Measurements from ENCODE around the gene TECPR2.

TECPR2 gene

DNA sequence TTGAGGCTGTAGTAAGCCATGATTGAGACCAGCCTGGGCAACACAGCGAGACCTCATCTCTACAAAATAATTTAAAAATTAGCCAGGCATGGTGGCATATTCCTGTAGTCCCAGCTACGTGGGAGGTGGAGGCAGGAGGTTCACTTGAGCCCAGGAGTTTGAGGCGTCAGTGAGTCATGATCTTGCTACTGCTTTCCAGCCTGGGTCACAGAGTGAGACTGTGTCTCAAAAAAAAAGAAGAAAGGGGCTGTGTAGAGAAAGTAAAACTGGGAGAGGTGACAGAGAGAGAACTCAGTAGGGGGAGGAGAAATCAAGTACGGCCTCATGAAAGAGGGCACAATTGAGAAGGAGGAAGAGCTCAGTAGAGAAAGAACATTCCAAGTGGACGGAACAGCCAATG lies 12.4 kb downstream of the TECPR2 start:
- no peak overlapping the region for H4K12ac ChIP-seq (ENCODE audit: low read depth, low read length)
- no peak overlapping the region for H2AFZ ChIP-seq (ENCODE audit: insufficient read depth, low read length, poor library complexity)
- H4K91ac ChIP-seq (ENCODE audit: low read depth, low read length) = no peak overlapping the region
- no peak overlapping the region for H2AK5ac ChIP-seq (ENCODE audit: low read length)
- no peak for DNase-seq
- H3K79me1 ChIP-seq (ENCODE audit: low read length) = no peaks in the 10 kb centered on the region
- no peaks in the 10 kb centered on the region for H3K27me3 ChIP-seq (ENCODE audit: insufficient read depth, low read length)
- H3K27ac ChIP-seq (ENCODE audit: low read depth, low read length) = no peak overlapping the region
- no peak overlapping the region for H3K14ac ChIP-seq (ENCODE audit: low read length)
- no peaks in the 10 kb centered on the region for H3K9me3 ChIP-seq (ENCODE audit: insufficient read depth, low read depth, low read length)
- no peak overlapping the region for H3K4ac ChIP-seq (ENCODE audit: low read depth, low read length)
- H3K4me2 ChIP-seq (ENCODE audit: low read length) = no peak overlapping the region
- no peak overlapping the region for H3K4me3 ChIP-seq (ENCODE audit: low read depth, low read length)
- peaks cover 4 to 9% of the 10 kb centered on the region in 2 experiments for H3K36me3 ChIP-seq (ENCODE audit: control insufficient read depth in 1 of 2, insufficient read depth in 2 of 2, low read length in 2 of 2)
- H3K4me1 ChIP-seq (ENCODE audit: control insufficient read depth in 1 of 2, insufficient read depth in 2 of 2, low read length in 2 of 2) = no peaks in the 10 kb centered on the region
- no peak overlapping the region for H2BK120ac ChIP-seq (ENCODE audit: insufficient read depth, low read length, poor library complexity)
- H3K79me2 ChIP-seq (ENCODE audit: control insufficient read depth, insufficient read depth, low read length, poor library complexity) = no peaks in the 10 kb centered on the region
- no peak overlapping the region for H4K8ac ChIP-seq (ENCODE audit: low read depth, low read length)
- no peak overlapping the region for H3K9ac ChIP-seq (ENCODE audit: low read length)
- no CpG with 5 or more reads among the region's 5 CpGs for WGBS (ENCODE audit: extremely low coverage, insufficient coverage, insufficient read length)
- no peak overlapping the region for H2BK12ac ChIP-seq (ENCODE audit: low read length)
- no peak overlapping the region for H3K18ac ChIP-seq (ENCODE audit: low read length)
- H3K23ac ChIP-seq (ENCODE audit: low read length) = no peak overlapping the region
- H2BK5ac ChIP-seq (ENCODE audit: low read depth, low read length, poor library complexity) = no peak overlapping the region

DNA sequence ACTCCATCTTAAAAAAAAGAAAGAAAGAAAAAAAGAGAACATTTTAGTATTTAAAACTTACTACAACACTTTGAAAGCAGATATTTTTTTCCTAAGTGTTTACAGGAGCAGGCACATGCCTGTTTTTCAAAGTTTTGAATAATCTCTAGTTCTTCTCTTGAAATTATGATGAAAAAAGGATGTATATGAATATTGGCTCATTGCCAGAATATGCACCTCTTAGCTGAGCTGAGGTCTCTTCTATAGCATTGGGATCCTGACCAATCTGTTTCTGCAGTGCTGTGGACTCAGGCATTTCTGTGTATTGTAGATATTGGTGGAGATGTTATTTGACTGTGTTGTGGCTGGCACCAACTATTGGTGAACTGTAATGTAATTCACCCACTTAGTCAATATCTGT lies 15.0 kb downstream of the TECPR2 start:
- no peak for DNase-seq
- Histone ChIP-seq H3K4ac (ENCODE audit: low read depth, low read length) (no peak overlapping the region), H3K14ac (ENCODE audit: low read length) (no peak overlapping the region), H3K4me3 (ENCODE audit: low read depth, low read length) (no peak overlapping the region), H3K23ac (ENCODE audit: low read length) (no peak overlapping the region), H3K4me2 (ENCODE audit: low read length) (no peak overlapping the region), H3K18ac (ENCODE audit: low read length) (no peak overlapping the region), H2BK12ac (ENCODE audit: low read length) (no peak overlapping the region), H3K27ac (ENCODE audit: low read depth, low read length) (no peak overlapping the region), H4K8ac (ENCODE audit: low read depth, low read length) (no peak overlapping the region), H2BK120ac (ENCODE audit: insufficient read depth, low read length, poor library complexity) (no peak overlapping the region), H4K12ac (ENCODE audit: low read depth, low read length) (no peak overlapping the region), H2AFZ (ENCODE audit: insufficient read depth, low read length, poor library complexity) (no peak overlapping the region), H4K91ac (ENCODE audit: low read depth, low read length) (no peak overlapping the region), H3K9ac (ENCODE audit: low read length) (no peak overlapping the region), H3K9me3 (ENCODE audit: insufficient read depth, low read depth, low read length) (no peaks in the 10 kb centered on the region), H3K36me3 (ENCODE audit: control insufficient read depth in 1 of 2, insufficient read depth in 2 of 2, low read length in 2 of 2) (peaks cover 7 to 9% of the 10 kb centered on the region in 2 experiments), H2BK5ac (ENCODE audit: low read depth, low read length, poor library complexity) (no peak overlapping the region), H3K79me1 (ENCODE audit: low read length) (no peaks in the 10 kb centered on the region), H2AK5ac (ENCODE audit: low read length) (no peak overlapping the region), H3K4me1 (ENCODE audit: control insufficient read depth in 1 of 2, insufficient read depth in 2 of 2, low read length in 2 of 2) (no peaks in the 10 kb centered on the region), H3K79me2 (ENCODE audit: control insufficient read depth, insufficient read depth, low read length, poor library complexity) (no peaks in the 10 kb centered on the region), H3K27me3 (ENCODE audit: insufficient read depth, low read length) (no peaks in the 10 kb centered on the region)

DNA sequence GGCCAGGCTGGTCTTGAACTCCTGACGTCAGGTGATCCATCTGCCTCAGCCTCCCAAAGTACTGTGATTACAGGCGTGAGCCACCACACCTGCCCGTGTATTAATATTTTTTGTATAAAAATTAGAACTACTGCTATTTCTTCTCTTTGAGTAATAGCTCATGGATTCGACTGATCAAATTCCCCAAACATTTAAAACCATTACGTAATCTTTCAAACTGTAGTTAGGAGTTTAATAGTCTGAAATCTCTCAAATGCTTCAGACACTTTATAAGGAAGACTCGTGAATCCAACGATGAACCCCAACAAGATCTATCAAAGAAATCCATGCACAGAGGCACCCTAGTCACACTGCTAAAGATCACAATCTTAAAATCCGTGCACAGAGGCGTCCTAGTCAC lies 16.1 kb downstream of the TECPR2 start:
- no peak for DNase-seq
- WGBS (ENCODE audit: extremely low coverage, insufficient coverage, insufficient read length) = no CpG with 5 or more reads among the region's 9 CpGs
- Histone ChIP-seq H3K4ac (ENCODE audit: low read depth, low read length) (no peak overlapping the region), H2BK120ac (ENCODE audit: insufficient read depth, low read length, poor library complexity) (no peak overlapping the region), H3K27me3 (ENCODE audit: insufficient read depth, low read length) (no peaks in the 10 kb centered on the region), H3K79me2 (ENCODE audit: control insufficient read depth, insufficient read depth, low read length, poor library complexity) (no peaks in the 10 kb centered on the region), H3K9ac (ENCODE audit: low read length) (no peak overlapping the region), H3K14ac (ENCODE audit: low read length) (no peak overlapping the region), H4K8ac (ENCODE audit: low read depth, low read length) (no peak overlapping the region), H2BK5ac (ENCODE audit: low read depth, low read length, poor library complexity) (no peak overlapping the region), H4K91ac (ENCODE audit: low read depth, low read length) (no peak overlapping the region), H2AFZ (ENCODE audit: insufficient read depth, low read length, poor library complexity) (no peak overlapping the region), H2BK12ac (ENCODE audit: low read length) (no peak overlapping the region), H4K12ac (ENCODE audit: low read depth, low read length) (no peak overlapping the region), H3K4me2 (ENCODE audit: low read length) (no peak overlapping the region), H3K4me3 (ENCODE audit: low read depth, low read length) (no peak overlapping the region), H3K27ac (ENCODE audit: low read depth, low read length) (no peak overlapping the region), H2AK5ac (ENCODE audit: low read length) (no peak overlapping the region), H3K79me1 (ENCODE audit: low read length) (no peaks in the 10 kb centered on the region), H3K18ac (ENCODE audit: low read length) (no peak overlapping the region), H3K23ac (ENCODE audit: low read length) (no peak overlapping the region), H3K36me3 (ENCODE audit: control insufficient read depth in 1 of 2, insufficient read depth in 2 of 2, low read length in 2 of 2) (peaks cover 9% of the 10 kb centered on the region in 2 experiments), H3K9me3 (ENCODE audit: insufficient read depth, low read depth, low read length) (no peaks in the 10 kb centered on the region), H3K4me1 (ENCODE audit: control insufficient read depth in 1 of 2, insufficient read depth in 2 of 2, low read length in 2 of 2) (no peaks in the 10 kb centered on the region)

DNA sequence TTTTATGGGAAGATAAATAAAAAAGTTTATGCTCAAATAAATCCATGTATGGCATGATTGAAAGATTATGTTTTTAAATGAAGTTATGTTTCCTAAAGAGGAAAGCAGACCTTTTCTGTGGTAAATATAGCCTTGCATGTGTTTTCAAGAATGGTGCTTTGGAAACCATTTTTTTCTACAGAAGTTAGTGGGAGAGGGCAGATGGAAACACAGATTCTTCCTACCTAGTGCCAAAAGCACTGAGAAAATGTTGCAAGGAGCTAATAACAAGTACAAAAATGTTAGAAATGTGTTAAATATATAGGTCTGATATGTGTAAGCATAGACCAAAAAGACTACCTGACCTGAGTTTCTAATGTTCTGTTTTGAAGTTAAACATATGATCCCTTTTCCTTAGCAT lies 24.3 kb downstream of the TECPR2 start:
- Histone ChIP-seq H3K79me2 (ENCODE audit: control insufficient read depth, insufficient read depth, low read length, poor library complexity) (no peaks in the 10 kb centered on the region), H3K4me3 (ENCODE audit: low read depth, low read length) (no peak overlapping the region), H3K27me3 (ENCODE audit: insufficient read depth, low read length) (no peaks in the 10 kb centered on the region), H4K91ac (ENCODE audit: low read depth, low read length) (no peak overlapping the region), H3K36me3 (ENCODE audit: control insufficient read depth in 1 of 2, insufficient read depth in 2 of 2, low read length in 2 of 2) (peaks cover 0 to 2% of the 10 kb centered on the region in 2 experiments), H3K9ac (ENCODE audit: low read length) (no peak overlapping the region), H2BK12ac (ENCODE audit: low read length) (no peak overlapping the region), H2AK5ac (ENCODE audit: low read length) (no peak overlapping the region), H2AFZ (ENCODE audit: insufficient read depth, low read length, poor library complexity) (no peak overlapping the region), H2BK120ac (ENCODE audit: insufficient read depth, low read length, poor library complexity) (no peak overlapping the region), H3K23ac (ENCODE audit: low read length) (no peak overlapping the region), H3K4me1 (ENCODE audit: control insufficient read depth in 1 of 2, insufficient read depth in 2 of 2, low read length in 2 of 2) (no peaks in the 10 kb centered on the region), H3K4me2 (ENCODE audit: low read length) (no peak overlapping the region), H3K27ac (ENCODE audit: low read depth, low read length) (no peak overlapping the region), H3K4ac (ENCODE audit: low read depth, low read length) (no peak overlapping the region), H3K79me1 (ENCODE audit: low read length) (no peaks in the 10 kb centered on the region), H4K8ac (ENCODE audit: low read depth, low read length) (no peak overlapping the region), H4K12ac (ENCODE audit: low read depth, low read length) (no peak overlapping the region), H3K14ac (ENCODE audit: low read length) (no peak overlapping the region), H3K18ac (ENCODE audit: low read length) (no peak overlapping the region), H3K9me3 (ENCODE audit: insufficient read depth, low read depth, low read length) (no peaks in the 10 kb centered on the region), H2BK5ac (ENCODE audit: low read depth, low read length, poor library complexity) (no peak overlapping the region)
- peak in 1 of 2 donors; percentile 8 for DNase-seq

DNA sequence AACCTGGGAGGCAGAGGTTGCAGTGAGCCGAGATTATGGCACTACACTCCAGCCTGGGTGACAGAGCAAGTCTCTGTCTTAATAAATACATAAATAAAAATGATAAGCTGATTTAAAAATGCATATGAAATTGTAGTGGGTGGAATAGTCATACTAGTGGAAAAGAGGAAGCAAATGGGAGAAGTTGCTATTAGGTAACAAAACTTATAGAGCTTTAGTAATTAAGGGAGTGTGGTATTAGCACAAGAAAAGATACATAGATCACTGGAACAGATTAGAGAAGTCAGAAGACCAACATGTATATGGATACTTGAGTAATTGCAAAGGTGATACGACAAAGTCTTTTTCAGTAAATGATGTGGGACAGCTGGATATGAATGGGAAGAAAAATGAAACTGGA lies 26.5 kb downstream of the TECPR2 start:
- Histone ChIP-seq H3K27ac (ENCODE audit: low read depth, low read length) (no peak overlapping the region), H3K18ac (ENCODE audit: low read length) (no peak overlapping the region), H3K9ac (ENCODE audit: low read length) (no peak overlapping the region), H4K12ac (ENCODE audit: low read depth, low read length) (no peak overlapping the region), H4K8ac (ENCODE audit: low read depth, low read length) (no peak overlapping the region), H3K36me3 (ENCODE audit: control insufficient read depth in 1 of 2, insufficient read depth in 2 of 2, low read length in 2 of 2) (no peaks in the 10 kb centered on the region), H3K4ac (ENCODE audit: low read depth, low read length) (no peak overlapping the region), H3K23ac (ENCODE audit: low read length) (no peak overlapping the region), H3K79me1 (ENCODE audit: low read length) (no peaks in the 10 kb centered on the region), H3K4me3 (ENCODE audit: low read depth, low read length) (no peak overlapping the region), H4K91ac (ENCODE audit: low read depth, low read length) (no peak overlapping the region), H2BK12ac (ENCODE audit: low read length) (no peak overlapping the region), H3K4me1 (ENCODE audit: control insufficient read depth in 1 of 2, insufficient read depth in 2 of 2, low read length in 2 of 2) (no peaks in the 10 kb centered on the region), H2AFZ (ENCODE audit: insufficient read depth, low read length, poor library complexity) (no peak overlapping the region), H3K9me3 (ENCODE audit: insufficient read depth, low read depth, low read length) (no peaks in the 10 kb centered on the region), H3K4me2 (ENCODE audit: low read length) (no peak overlapping the region), H3K14ac (ENCODE audit: low read length) (no peak overlapping the region), H3K27me3 (ENCODE audit: insufficient read depth, low read length) (no peaks in the 10 kb centered on the region), H2AK5ac (ENCODE audit: low read length) (no peak overlapping the region), H2BK120ac (ENCODE audit: insufficient read depth, low read length, poor library complexity) (no peak overlapping the region), H2BK5ac (ENCODE audit: low read depth, low read length, poor library complexity) (no peak overlapping the region), H3K79me2 (ENCODE audit: control insufficient read depth, insufficient read depth, low read length, poor library complexity) (no peaks in the 10 kb centered on the region)
- no peak for DNase-seq
- no CpG with 5 or more reads among the region's 2 CpGs for WGBS (ENCODE audit: extremely low coverage, insufficient coverage, insufficient read length)
